ENCODE data around the gene MSRB3.
"Not testable (repeated sequence)": the region's sequence is repeated elsewhere in the genome, so short reads cannot be mapped to it uniquely, and the experiment has no call there.

MSRB3 gene

DNA sequence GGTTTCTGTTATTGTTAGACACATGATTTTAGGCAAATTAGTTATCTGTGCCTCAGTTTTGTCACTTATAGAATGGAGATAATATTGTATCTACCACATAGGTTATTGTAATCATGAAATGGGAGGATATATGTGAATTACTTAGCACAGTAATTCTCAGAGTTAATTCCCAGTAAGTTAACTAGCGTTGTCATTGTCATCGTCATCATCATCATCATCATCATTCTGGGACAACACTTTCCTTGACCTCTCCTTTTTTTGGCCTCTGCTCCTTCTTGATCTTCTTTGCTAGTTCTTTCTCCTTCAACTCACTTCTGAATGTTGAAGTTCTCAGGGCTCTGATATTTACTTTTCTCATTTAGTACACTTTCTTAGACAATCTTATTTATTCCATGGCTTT lies 13.8 kb downstream of the MSRB3 start:
- no peak for DNase-seq

- DNase-seq: no peak
Observed at GRCh38 chr12:65293735-65294134, 15.3 kb downstream of the MSRB3 start.

DNA sequence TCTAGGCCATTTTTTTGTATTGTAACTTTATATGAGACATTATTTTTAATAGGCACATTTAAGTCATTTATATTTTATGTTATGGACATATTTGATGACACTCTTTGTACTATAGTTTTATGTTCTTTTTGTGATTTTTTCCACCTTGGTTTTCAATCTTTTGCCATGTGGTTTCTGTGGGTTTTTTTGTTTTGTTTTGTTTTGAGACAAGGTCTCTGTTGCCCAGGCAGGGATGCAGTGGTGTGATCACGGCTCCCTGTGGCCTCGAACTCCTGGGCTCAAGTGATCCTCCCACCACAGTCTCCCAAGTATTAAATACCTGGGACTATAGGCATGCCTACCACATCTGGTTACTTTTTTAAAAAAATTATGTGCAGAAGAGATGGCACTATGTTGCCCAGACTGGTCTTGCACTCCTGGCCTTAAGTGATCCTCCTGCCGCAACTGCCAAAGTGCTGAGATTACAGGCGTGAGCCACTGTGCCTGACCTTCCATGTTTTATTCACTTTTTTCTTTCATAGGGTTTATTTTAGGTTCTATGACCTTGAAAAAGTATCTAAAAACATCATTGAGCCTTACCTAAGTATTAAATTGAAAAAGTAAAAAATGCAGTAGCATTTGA lies 16.3 kb downstream of the MSRB3 start:
- DNase-seq: no peak

GRCh38 chr12:65296508-65297265 lies 18.2 kb downstream of the MSRB3 start:
- DNase-seq: no peak

- DNase-seq: no peak
Observed at GRCh38 chr12:65300097-65300496, 21.6 kb downstream of the MSRB3 start.

DNA sequence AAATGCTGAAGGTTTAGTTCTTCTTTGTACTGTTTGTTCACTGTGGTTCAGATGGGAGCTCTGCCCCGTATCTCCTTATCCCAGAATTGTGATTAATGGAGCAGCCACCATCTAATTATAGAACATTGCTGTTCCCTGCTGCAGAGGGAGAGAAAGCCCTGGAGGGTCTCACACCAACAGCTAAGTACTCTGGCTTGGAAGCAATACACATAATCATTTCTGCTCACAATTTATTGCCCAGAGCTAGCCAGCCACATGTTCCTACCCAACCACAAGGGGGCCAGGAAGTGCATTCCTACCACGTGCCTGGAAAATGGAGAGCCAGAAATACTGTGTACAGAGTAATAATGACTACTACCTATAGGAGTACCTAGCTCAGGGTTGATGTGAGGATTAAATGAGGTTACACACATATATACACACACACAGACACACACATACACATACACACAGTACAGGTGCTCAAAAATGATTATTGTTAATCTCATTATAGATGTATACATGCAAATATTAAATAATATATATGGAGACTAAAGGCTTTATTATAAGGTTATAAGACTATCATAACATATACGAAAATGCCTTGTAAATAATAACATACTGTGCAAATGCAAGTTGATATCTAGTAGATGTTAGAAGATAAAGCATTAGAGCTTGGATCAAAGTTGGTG lies 22.3 kb downstream of the MSRB3 start:
- no peak for DNase-seq

- DNase-seq: no peak
Observed at GRCh38 chr12:65302891-65303290, 24.4 kb downstream of the MSRB3 start.

DNA sequence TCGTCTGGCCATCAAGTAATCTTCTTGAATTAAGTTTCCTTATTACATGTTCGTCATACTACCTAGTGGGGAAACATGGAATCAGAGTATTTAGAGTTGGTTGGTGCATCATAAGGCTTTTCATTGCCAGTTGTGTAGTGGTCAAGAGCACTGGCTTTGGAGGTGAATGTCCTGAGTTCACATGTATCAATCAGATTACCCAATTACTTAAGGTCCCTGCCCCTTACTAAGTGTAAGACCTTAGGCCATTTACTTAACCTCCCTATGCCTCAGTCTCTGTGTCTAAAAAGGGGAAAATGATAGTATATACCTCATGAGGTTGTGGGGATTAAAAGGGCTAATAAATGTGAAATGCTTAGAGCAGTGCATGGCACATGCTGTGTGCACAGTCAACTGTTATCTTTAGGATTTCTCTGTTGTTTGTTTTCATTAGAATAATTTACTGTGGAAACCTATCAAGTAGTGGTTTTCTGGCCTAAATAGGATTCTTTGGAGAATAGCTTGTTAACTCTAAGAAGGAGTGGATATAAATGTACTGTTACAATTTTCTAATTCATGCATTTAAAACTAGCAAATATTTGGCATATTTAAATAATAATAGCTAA lies 27.0 kb downstream of the MSRB3 start:
- DNase-seq: no peak

GRCh38 chr12:65306366-65307168 lies 28.1 kb downstream of the MSRB3 start:
- DNase-seq: peak in 1 of 2 donors; percentile 6

DNA sequence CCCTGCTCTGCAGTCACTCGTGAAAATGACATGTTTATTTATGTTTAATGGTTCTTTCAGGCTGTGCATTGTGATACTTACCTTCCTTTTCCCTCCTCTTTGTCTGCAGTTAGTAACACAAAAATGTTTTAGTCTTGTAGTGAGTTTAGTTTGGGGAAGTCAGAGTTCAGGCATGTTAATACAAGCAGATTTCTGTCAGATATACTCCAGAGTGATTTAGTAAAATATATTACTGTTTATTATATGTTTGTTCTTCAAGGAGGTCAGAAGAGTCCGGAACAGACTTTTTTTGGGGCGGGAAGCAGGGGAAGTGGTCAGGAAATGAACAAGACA lies 28.7 kb downstream of the MSRB3 start:
- no peak for DNase-seq

DNA sequence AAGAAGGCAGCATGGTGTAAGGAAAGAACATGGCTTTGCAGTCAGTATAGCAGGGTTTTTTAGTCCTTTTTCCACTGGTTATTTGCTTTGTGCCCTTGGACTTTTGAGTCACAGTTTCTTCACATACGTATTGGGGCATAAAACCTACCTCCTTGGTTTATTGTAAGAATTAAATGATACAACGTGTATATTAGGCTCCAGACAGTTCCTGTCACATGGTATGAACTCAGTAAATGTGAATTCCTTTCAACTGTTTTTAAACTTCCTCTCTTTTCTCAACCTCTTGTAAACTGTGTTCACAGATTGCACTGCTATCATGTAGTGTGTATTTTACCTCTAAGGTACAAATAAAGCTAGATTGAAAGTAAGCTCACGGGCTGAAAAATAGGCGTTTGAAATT lies 29.5 kb downstream of the MSRB3 start:
- DNase-seq: no peak

DNA sequence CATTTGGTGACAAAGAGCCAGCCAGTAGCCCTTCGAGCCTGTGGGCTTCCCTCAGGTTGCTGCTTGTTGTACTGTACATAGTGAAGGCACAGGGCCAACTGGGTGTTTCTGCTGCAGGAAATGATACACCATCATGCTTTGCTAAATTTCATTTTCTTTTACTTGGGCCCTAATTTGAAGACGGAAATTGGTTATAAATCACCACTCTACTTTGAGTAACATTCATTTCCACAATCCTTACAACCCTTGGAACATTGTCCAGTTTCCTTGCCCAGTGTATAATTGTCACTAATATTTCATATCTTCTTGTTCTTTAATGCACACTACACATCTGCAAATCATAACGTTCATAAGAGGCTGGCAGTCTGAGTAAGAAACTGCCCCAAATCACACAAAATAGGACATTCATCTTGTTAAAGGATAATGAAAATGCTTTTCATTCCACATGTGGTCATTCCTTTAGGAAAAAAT lies 30.2 kb downstream of the MSRB3 start:
- no peak for DNase-seq

GRCh38 chr12:65311260-65311659 lies 32.8 kb downstream of the MSRB3 start:
- no peak for DNase-seq

- DNase-seq: no peak
Observed at GRCh38 chr12:65313719-65314317, 35.3 kb downstream of the MSRB3 start.

- not testable (repeated sequence) for DNase-seq
Observed at GRCh38 chr12:65315238-65315637, 36.8 kb downstream of the MSRB3 start.

- no peak for DNase-seq
Observed at GRCh38 chr12:65318186-65318685, 39.8 kb downstream of the MSRB3 start.

GRCh38 chr12:65319688-65320200 lies 41.3 kb downstream of the MSRB3 start:
- DNase-seq: no peak

GRCh38 chr12:65323070-65323469 lies 44.6 kb downstream of the MSRB3 start:
- DNase-seq: no peak

- DNase-seq: no peak
Observed at GRCh38 chr12:65324056-65324455, 45.6 kb downstream of the MSRB3 start.

- no peak for DNase-seq
Observed at GRCh38 chr12:65324551-65324950, 46.1 kb downstream of the MSRB3 start.

- DNase-seq: no peak
Observed at GRCh38 chr12:65325183-65325582, 46.7 kb downstream of the MSRB3 start.

- no peak for DNase-seq
Observed at GRCh38 chr12:65326616-65327015, 48.1 kb downstream of the MSRB3 start.
